Ectodermal cell (in vitro differentiated cells): ENCODE measurements around the gene CEP72.
"Not testable (repeated sequence)": the region's sequence is repeated elsewhere in the genome, so short reads cannot be mapped to it uniquely, and the experiment has no call there.

Source experiments
- H3K27ac ChIP-seq: 2 replicates; pipeline ENCODE4 v1.7.0; 2013; ENCODE audit warnings: mild to moderate bottlenecking, low read depth, low read length; ENCODE audit not compliant: insufficient read depth, poor library complexity, severe bottlenecking
- H3K27me3 ChIP-seq: 2 replicates; pipeline ENCODE4 v1.7.0; 2013; ENCODE audit warnings: mild to moderate bottlenecking, low read length; ENCODE audit not compliant: insufficient read depth, control insufficient read depth, poor library complexity, severe bottlenecking
- H3K36me3 ChIP-seq: one replicate; pipeline ENCODE4 v1.7.0; 2013; ENCODE audit warnings: low read length; ENCODE audit not compliant: control insufficient read depth, insufficient read depth
- H3K4me1 ChIP-seq: one replicate; pipeline ENCODE4 v1.7.0; 2013; ENCODE audit warnings: low read length; ENCODE audit not compliant: control insufficient read depth, insufficient read depth
- H3K4me3 ChIP-seq: 2 replicates; pipeline ENCODE4 v1.7.0; 2013; ENCODE audit warnings: low read depth, low read length, control low read depth; ENCODE audit not compliant: insufficient read depth
- H3K9me3 ChIP-seq: 2 replicates; pipeline ENCODE4 v1.7.0; 2013; ENCODE audit warnings: mild to moderate bottlenecking, low read length, moderate library complexity; ENCODE audit not compliant: control insufficient read depth
- WGBS, 2 experiments: methylation state at CpG; one replicate each; pipeline ENCODE4 v1.1.7; 2013; ENCODE audit warnings: missing lambda C conversion rate in 2 of 2; 5-methylcytosine and 5-hydroxymethylcytosine counted together

CEP72 gene

DNA sequence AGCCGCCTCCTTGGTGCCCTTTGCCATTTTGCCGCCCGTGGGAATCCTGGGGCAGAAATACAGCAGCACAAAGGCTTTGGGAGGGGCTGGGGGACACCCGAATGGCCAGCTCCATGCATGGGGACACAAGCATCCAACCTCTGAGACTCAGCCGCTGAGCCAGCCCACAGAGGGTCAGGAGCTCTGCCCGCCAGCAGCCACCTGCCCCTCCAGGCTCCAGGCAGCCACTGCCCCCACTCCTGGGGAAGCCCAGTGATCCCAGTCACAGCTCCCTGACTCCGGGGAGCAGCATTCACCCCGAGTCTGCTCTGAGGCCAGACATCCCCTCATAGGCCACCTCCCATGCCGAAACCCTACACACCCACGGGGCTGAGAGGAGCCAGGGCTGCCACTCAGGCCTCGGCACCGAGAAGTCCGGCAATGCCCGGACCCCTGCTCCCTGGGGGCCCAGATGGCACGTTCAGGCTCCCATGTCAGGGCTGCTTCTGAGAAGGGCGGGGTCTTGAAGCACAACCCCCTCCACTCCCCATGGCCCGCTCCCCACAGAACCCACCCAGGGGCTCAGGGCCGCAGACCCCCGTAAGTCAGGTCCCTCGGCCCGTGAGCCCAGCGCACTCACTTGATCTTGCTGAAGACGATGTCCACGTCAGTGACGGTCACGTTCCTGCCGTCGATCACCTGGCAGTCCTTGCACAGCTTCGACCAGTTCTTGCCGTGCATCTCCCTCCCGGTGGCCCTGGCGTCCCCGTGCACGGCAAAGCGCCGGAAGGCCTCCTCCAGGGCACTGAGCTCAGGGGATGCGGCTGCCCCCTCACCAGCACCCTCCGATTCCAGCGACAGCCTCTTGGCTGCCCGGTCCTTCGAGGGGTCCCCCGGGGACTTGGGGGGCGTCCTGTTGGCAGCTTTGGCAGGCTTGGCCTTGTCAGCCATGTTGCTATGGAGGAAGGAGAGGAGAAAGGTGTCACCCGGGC lies 65.3 kb downstream of the CEP72 start:
- Histone ChIP-seq H3K9me3 (no peaks in the 10 kb centered on the region), H3K4me3 (no peak overlapping the region), H3K27me3 (peaks cover 7% of the 10 kb centered on the region), H3K36me3 (no peaks in the 10 kb centered on the region), H3K4me1 (peaks cover 14% of the 10 kb centered on the region), H3K27ac (no peak overlapping the region)
- 89 to 90% methylated on average over 44 of the region's 44 CpGs for WGBS, 2 experiments

DNA sequence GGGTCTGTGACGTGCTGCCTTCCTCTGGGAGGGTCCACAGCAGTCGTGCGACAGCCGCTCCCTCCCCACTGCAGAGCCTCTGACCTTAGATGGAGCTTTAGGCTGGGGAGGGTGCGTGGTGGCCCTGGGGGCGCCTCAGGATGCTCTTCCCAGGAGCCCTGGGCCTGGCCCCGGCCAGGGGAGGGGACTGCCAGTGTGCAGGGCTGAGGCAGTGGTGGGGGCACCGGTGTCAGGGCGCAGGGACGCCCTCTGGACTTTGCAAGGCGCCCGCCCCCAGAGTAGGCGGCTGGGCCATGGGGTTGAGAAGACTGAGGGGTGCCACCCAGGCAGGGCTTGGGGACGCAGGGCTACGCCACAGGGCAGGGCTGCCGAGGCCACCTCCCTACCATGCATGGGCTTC lies 66.4 kb downstream of the CEP72 start:
- WGBS, 2 experiments: 89 to 92% methylated on average over 12 to 14 of the region's 16 CpGs
- H3K9me3 ChIP-seq: not testable (repeated sequence)

DNA sequence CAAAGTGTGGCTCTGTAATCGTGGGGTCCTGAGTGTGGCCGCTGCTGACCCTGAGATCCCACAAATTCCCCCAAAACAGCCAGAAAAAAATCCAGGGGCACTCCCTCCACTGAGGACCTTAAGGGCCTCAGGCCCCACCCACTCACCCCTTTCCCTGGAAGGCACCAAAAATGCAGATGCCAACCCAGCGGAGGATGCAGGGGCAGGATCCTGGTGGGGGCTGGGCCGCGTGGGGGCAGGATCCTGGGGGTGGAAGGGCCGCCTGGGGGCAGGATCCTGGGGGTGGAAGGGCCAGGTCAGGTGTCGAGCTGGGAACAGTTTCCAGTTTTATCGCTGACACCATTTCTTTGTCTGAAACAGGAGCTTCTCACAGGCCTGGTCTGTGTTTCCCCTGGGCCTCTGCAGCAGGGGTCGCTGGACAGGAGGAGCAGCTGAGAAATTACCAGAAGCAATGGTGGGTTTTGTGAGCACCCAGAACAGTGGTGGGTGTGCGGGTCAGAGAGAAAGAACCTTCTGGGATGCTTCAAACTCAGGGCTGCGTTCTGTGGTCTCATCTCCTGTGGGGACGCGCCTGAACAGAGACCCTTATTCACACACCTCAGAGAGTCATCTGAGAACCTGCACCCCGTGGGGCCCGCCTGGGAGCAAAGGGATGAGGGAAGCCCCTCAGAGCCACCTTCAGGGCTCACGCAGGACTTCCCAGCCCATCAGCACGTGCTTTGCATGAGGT lies 67.2 kb downstream of the CEP72 start:
- not testable (repeated sequence) for H3K27me3 ChIP-seq, H3K4me1 ChIP-seq
- WGBS, 2 experiments: 85 to 87% methylated on average over 11 to 12 of the region's 17 CpGs

More for the DNA sequence above, 66.4 kb downstream of the CEP72 start:
- H3K27ac ChIP-seq, H3K36me3 ChIP-seq, H3K4me3 ChIP-seq, H3K4me1 ChIP-seq, H3K27me3 ChIP-seq: not testable (repeated sequence)

DNA sequence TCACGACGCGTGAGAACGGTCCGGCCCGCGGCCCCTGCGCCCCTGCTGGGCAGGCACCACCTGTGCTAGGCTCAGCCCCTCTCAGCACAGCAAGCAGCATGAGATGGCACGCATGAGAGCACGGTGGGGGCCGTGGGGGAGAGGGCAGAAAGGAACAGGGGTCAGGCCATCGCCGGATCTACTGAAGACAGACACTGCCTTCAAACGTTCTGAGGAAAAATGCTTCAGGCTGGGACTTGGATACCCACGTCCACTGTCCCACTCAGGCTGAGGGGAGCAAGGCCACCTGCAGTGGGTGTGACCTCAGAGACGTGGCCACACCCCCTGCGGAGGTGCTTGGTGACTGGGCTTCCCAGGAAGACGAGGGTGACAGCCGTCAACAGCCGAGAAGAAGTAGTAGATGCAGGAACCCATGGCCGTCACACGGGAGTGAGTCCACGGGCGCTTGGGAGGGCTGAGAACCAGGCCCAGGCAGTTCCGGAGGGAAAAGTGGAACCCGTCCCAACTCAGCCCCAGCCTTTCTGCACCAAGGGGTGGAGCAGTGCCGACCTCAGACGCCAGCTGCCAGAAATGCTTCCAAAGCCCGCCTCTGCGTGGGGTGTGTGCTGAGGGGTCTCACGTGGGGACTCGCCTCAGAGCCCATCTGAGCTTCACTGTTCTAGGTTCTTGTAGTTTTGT lies 68.1 kb downstream of the CEP72 start:
- not testable (repeated sequence) for H3K27ac ChIP-seq, H3K4me3 ChIP-seq, H3K9me3 ChIP-seq, H3K36me3 ChIP-seq, H3K4me1 ChIP-seq, H3K27me3 ChIP-seq
- 87 to 89% methylated on average over 6 to 10 of the region's 32 CpGs for WGBS, 2 experiments

More for the DNA sequence above, 67.2 kb downstream of the CEP72 start:
- H3K27ac ChIP-seq, H3K4me3 ChIP-seq, H3K9me3 ChIP-seq, H3K36me3 ChIP-seq: not testable (repeated sequence)

DNA sequence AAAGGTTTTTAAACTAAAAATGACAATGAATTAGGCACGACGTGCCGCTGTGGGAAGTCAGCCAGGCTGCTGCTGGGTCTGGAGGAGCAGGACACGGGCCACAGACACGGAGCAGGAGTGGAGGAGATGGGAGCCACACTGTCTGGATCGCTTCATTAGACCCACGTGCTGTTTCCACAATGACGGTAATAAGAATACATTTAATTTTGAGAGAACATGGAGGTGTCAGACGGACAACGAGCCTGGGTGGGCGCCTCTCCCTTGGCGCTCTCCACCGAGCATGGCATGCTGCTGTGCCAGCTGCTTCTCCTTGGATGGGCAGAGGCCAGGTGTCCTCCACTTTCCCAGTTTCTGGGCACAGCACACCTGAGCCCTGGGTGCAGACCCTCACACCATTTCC lies 68.7 kb downstream of the CEP72 start:
- not testable (repeated sequence) for H3K4me1 ChIP-seq, H3K9me3 ChIP-seq, H3K27ac ChIP-seq, H3K36me3 ChIP-seq, H3K4me3 ChIP-seq, H3K27me3 ChIP-seq
- WGBS, 2 experiments: 94 to 96% methylated on average over 13 of the region's 13 CpGs

DNA sequence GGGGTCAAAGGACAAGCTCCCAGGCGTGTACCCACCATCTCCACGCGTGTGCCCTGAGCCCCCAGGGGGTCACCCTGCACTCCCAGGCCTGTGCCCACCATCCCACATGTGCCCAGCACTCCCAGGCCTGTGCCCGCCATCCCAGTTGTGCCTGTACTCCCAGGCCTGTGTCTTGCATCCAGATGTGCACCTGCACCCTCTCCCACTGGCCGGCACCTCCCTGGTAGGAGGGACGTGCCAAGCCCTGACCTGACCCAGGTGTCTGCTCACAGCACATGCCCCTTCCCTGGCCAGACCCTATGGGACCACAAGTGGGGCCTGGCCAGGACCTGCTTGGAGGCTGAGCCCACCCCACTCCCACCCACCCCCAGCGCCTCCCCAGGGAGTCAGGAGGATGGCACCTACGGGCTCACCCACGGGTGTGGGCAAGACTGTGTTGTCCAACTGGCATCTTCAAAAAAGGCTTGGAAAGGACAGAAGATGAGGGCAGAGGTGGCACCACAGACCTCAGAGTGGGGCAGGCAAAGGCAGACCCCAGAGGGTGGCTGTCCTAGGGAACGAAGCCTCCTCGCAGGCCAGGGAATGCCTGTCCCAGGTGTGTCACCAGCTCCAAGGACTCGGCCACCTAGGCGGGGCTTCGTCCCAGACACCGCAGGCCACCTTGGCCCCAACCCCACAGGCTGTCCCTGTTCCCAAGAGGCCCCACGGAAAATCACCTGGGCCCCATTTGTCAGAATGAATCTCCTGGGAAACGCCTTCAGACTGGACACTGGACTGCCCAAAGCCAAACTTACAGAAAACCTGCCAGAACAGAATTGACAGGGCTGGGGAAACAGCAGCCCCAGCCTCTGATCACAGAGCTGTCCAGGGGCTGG lies 69.4 kb downstream of the CEP72 start:
- H3K27me3 ChIP-seq, H3K36me3 ChIP-seq, H3K9me3 ChIP-seq, H3K27ac ChIP-seq, H3K4me1 ChIP-seq, H3K4me3 ChIP-seq: not testable (repeated sequence)
- WGBS, 2 experiments: 93% methylated on average over 16 to 17 of the region's 17 CpGs

DNA sequence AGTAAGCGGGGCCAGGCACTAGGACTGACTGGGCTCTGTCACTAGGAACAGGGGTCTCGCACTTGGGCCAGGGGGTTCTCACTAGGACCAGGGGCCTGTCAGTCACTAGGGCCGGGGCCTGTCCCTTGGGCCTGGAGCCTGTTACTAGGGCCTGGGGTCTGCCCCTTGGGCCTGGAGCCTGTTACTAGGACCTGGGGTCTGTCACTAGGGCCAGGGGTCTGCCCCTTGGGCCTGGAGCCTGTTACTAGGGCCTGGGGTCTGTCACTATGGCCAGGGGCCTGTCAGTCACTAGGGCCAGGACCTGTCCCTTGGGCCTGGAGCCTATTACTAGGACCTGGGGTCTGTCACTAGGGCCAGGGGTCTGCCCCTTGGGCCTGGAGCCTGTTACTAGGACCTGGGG lies 70.1 kb downstream of the CEP72 start:
- not testable (repeated sequence) for H3K4me3 ChIP-seq, H3K9me3 ChIP-seq, H3K27ac ChIP-seq, H3K27me3 ChIP-seq, H3K4me1 ChIP-seq, H3K36me3 ChIP-seq
- WGBS, 2 experiments: 90 to 93% methylated on average over 3 of the region's 3 CpGs

DNA sequence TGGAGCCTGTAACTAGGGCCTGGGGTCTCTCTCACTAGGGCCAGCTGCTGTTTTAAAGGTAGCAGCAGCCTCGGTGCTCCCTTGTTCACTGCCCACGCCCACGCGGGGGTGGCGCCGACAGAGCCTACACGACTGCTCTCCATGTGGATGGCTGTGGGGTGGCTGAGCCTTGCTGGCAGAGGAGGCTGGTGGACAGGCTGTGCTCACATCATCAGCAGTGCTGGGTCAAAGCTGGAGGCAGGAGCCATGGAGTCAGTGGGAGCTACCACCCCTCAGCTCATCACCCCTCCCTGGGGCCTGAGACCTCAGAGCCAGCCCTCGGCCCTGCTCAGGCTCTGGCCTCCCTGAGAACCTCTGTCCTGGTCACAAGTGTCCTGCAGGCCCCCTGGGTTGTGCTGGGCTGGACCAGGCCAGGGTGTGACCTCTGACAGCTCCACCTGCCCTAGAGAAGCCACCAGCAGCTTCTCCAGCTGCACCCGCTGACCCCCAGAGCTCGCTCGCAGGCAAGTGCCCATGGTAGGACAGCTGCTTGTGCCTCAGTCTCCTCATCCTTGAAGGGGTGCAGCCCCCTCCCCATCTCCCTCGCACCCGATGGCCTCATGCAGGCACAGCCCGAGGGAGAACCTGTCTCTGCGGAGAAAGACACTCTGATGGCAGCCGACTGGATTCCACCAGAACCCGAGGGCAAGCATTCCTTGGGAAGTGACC lies 70.7 kb downstream of the CEP72 start:
- 90 to 91% methylated on average over 17 of the region's 17 CpGs for WGBS, 2 experiments
- H3K36me3 ChIP-seq, H3K4me3 ChIP-seq, H3K27ac ChIP-seq, H3K4me1 ChIP-seq, H3K9me3 ChIP-seq, H3K27me3 ChIP-seq: not testable (repeated sequence)
